ENCODE results near the gene TIGD1. TPM values are rescaled to one million over a fixed set of nuclear protein-coding genes. Genes with fewer than 3 reads are reported as not detected.

TIGD1 gene
- total RNA-seq, 1 experiment from 2014 or later = 9.8 TPM

DNA sequence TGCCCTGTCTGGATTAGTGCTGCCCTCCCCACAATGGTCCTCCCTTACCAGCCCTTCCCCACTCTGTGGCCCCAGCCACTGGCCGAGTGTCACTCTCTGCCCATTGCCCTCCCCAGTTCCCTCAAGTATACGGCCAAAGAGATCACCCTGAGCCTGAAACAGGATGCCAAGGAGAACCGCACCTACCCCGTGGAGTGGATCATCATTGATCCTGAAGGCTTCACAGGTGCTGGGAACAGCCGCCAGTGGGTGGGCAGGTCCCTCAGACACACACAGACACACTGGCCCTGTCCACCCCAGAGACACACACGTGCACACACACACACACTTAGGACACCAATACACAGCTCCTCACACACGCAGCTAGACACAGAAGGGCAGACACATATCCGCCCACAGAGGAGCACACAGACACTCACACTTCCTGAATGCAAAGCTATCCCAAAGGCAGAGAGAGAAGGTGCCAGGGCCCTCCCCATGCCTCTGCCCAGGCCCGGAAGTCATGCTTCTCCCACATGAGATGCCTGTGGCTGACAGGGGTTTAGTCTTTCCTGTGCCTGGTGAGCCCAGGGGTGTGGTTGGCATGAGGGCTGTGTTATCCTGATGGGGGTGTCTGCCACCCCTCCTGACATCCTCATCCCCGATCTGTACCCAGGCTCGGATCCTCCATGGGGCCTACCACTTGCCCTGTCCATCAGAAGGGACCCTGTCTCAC is 21.5 kb downstream of the TIGD1 start:
- no TSS peak for BruUV-seq (replicated peaks)
- Histone ChIP-seq H3K36me3 (ENCODE audit: insufficient read depth, low read length, poor library complexity, severe bottlenecking) (no peaks in the 10 kb centered on the region), H3K27me3 (replicated peaks; ENCODE audit: insufficient read depth, low read depth, low read length, poor library complexity) (peaks cover 14% of the 10 kb centered on the region), H3K9me3 (ENCODE audit: low read depth, low read length, poor library complexity, severe bottlenecking) (no peaks in the 10 kb centered on the region), H3K4me1 (ENCODE audit: insufficient read depth, low read length, poor library complexity, severe bottlenecking) (no peaks in the 10 kb centered on the region), H3K4me3 (ENCODE audit: low read depth, low read length, poor library complexity, severe bottlenecking) (no peak overlapping the region), H3K27ac (ENCODE audit: low read depth, low read length, poor library complexity, severe bottlenecking) (no peak overlapping the region)
- POLR2A ChIA-PET (ENCODE audit: low non-redundant PET) = no interaction called here
- CTCF ChIA-PET = no interaction called here
- intact Hi-C loops (cut with micrococcal nuclease; ENCODE audit: unreplicated experiment) = no loop called here
- no peak for DNase-seq (ENCODE audit: low spot score)
- no peak for TF ChIP-seq EZH2 (IDR thresholded peaks at IDR 0.05; ENCODE audit: borderline replicate concordance, low read depth, low read length, poor library complexity, severe bottlenecking)
- TF ChIP-seq, protein P1, sequence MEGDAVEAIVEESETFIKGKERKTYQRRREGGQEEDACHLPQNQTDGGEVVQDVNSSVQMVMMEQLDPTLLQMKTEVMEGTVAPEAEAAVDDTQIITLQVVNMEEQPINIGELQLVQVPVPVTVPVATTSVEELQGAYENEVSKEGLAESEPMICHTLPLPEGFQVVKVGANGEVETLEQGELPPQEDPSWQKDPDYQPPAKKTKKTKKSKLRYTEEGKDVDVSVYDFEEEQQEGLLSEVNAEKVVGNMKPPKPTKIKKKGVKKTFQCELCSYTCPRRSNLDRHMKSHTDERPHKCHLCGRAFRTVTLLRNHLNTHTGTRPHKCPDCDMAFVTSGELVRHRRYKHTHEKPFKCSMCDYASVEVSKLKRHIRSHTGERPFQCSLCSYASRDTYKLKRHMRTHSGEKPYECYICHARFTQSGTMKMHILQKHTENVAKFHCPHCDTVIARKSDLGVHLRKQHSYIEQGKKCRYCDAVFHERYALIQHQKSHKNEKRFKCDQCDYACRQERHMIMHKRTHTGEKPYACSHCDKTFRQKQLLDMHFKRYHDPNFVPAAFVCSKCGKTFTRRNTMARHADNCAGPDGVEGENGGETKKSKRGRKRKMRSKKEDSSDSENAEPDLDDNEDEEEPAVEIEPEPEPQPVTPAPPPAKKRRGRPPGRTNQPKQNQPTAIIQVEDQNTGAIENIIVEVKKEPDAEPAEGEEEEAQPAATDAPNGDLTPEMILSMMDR (conservative IDR thresholded peaks at IDR 0.05; ENCODE audit: low read depth, low read length) = no peak

DNA sequence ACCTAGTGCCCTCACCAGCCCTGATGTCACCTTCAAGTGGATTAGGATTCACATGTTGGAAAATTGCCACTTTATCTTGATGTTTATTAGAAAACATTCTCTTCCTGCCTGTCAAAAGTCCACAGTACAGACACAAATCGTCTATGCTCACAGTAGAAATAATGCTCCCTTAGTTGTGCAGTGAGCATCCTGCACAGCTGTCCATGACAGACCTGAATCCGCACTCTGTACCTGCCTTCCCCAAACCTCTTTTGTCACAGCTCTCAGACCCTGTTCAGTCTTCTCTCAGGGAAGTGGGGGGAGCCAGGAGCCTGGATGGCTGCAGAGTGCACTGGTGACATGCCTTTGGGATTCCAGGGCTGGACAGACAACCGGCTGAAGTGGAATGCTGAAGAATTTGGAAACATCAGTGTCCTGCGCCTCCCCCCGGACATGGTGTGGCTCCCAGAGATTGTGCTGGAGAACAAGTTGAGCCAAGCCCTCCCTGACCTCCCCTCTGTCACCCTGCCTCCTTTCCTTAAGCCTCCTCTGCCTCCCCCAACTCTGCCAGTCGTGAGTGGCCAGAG is 22.4 kb downstream of the TIGD1 start:
- H3K4me3 ChIP-seq (ENCODE audit: low read depth, low read length, poor library complexity, severe bottlenecking) = no peak overlapping the region
- no peaks in the 10 kb centered on the region for H3K9me3 ChIP-seq (ENCODE audit: low read depth, low read length, poor library complexity, severe bottlenecking)
- peaks cover 23% of the 10 kb centered on the region for H3K27me3 ChIP-seq (replicated peaks; ENCODE audit: insufficient read depth, low read depth, low read length, poor library complexity)
- ChIA-PET POLR2A (ENCODE audit: low non-redundant PET) (no interaction called here), CTCF (interaction anchor here (0.6 kb wide), 1 partner anchor 733 kb away, joined by 3 read pairs; no protein-coding TSS in a partner anchor)
- no TSS peak for BruUV-seq (replicated peaks)
- intact Hi-C loops (cut with micrococcal nuclease; ENCODE audit: unreplicated experiment) = no loop called here
- no peak for TF ChIP-seq EZH2 (IDR thresholded peaks at IDR 0.05; ENCODE audit: borderline replicate concordance, low read depth, low read length, poor library complexity, severe bottlenecking)
- TF ChIP-seq, protein P1 (conservative IDR thresholded peaks at IDR 0.05; ENCODE audit: low read depth, low read length) = no peak
- no peaks in the 10 kb centered on the region for H3K36me3 ChIP-seq (ENCODE audit: insufficient read depth, low read length, poor library complexity, severe bottlenecking)
- H3K4me1 ChIP-seq (ENCODE audit: insufficient read depth, low read length, poor library complexity, severe bottlenecking) = no peaks in the 10 kb centered on the region
- no peak overlapping the region for H3K27ac ChIP-seq (ENCODE audit: low read depth, low read length, poor library complexity, severe bottlenecking)
- no peak for DNase-seq (ENCODE audit: low spot score)

DNA sequence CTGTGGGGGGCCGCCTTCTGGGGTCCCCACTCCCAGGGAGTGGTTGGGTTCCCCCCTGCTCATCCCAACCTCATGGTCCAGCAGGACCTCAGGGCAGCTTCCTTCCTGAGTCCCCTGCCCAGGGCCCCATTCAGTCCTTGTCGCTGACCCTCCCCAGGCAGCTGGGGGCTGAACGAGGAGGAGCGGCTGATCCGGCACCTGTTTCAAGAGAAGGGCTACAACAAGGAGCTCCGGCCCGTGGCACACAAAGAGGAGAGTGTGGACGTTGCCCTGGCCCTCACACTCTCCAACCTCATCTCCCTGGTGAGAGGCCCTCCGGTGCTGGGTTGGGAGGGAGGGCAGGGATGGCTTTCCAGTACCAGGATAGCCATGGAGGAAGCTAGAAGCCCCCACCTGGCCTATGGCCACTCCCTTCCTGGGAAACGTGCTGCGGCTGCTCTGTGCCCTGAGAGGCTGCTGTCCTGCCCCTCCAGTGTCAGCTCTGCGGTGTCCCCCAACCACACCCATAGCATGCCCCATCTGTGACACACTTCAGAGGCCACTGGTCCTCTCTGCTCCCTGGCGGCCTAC is 23.9 kb downstream of the TIGD1 start:
- POLR2A ChIA-PET (ENCODE audit: low non-redundant PET) = no interaction called here
- H3K27ac ChIP-seq (ENCODE audit: low read depth, low read length, poor library complexity, severe bottlenecking) = no peak overlapping the region
- H3K4me3 ChIP-seq (ENCODE audit: low read depth, low read length, poor library complexity, severe bottlenecking) = no peak overlapping the region
- peaks cover 7% of the 10 kb centered on the region for H3K4me1 ChIP-seq (ENCODE audit: insufficient read depth, low read length, poor library complexity, severe bottlenecking)
- peaks cover 31% of the 10 kb centered on the region for H3K27me3 ChIP-seq (replicated peaks; ENCODE audit: insufficient read depth, low read depth, low read length, poor library complexity)
- CTCF ChIA-PET = interaction anchor here (0.6 kb wide), 1 partner anchor 22 kb away, joined by 3 read pairs; no protein-coding TSS in a partner anchor
- H3K9me3 ChIP-seq (ENCODE audit: low read depth, low read length, poor library complexity, severe bottlenecking) = no peaks in the 10 kb centered on the region
- TF ChIP-seq, protein P1 (conservative IDR thresholded peaks at IDR 0.05; ENCODE audit: low read depth, low read length) = no peak
- no peaks in the 10 kb centered on the region for H3K36me3 ChIP-seq (ENCODE audit: insufficient read depth, low read length, poor library complexity, severe bottlenecking)
- intact Hi-C loops (cut with micrococcal nuclease; ENCODE audit: unreplicated experiment) = no loop called here
- no peak for DNase-seq (ENCODE audit: low spot score)
- no TSS peak for BruUV-seq (replicated peaks)
